HEK293 (cell line): Measurements from ENCODE around the gene TLL2.

Experiments
- CTCF ChIA-PET: fragments of 350-600 bp; formaldehyde crosslinking; extraction: SDS; loops from one replicate; lab custom pipeline; 2021; ENCODE audit warnings: antibody characterized with exemption; lab: Yijun Ruan, JAX
- POLR2A ChIA-PET: fragments of 300-600 bp; formaldehyde crosslinking; extraction: SDS; loops from one replicate; lab custom pipeline; 2020; ENCODE audit warnings: antibody characterized with exemption, inconsistent platforms; lab: Yijun Ruan, JAX
- H3K27ac ChIP-seq: fragments of 200-500 bp; sonication (Bioruptor generic); 2 replicates; pipeline ENCODE4 v1.5.1; 2014; ENCODE audit warnings: low read depth, low read length, control low read depth, inconsistent platforms; ENCODE audit errors: extremely low read depth
- H3K36me3 ChIP-seq, 2 experiments: fragments of 200-500 bp in 1 of 2; sonication (Bioruptor generic) in 1 of 2; 1 replicate in 1 of 2; 2 replicates in 1 of 2; pipeline ENCODE4 v1.5.1; 2014 to 2017; ENCODE audit warnings: inconsistent platforms in 2 of 2, low read length in 2 of 2; ENCODE audit not compliant: control insufficient read depth in 2 of 2, insufficient read depth in 1 of 2
- H3K4me1 ChIP-seq: fragments of 200-500 bp; sonication (Bioruptor generic); 2 replicates; pipeline ENCODE4 v1.5.1; 2014; ENCODE audit warnings: mild to moderate bottlenecking, low read length, inconsistent platforms; ENCODE audit not compliant: control insufficient read depth, insufficient read depth
- H3K4me3 ChIP-seq: 2 replicates; pipeline ENCODE4 v1.5.1; 2011; ENCODE audit warnings: low read depth, mild to moderate bottlenecking, control low read depth, low read length, moderate library complexity
- H3K9me3 ChIP-seq: fragments of 200-500 bp; sonication (Bioruptor generic); 2 replicates; pipeline ENCODE4 v1.5.1; 2014; ENCODE audit warnings: low read depth, low read length, inconsistent platforms; ENCODE audit not compliant: control insufficient read depth, insufficient read depth
- GLIS2 ChIP-seq: fragments of 450-650 bp; formaldehyde crosslinking; IDR thresholded peaks from 2 replicates; pipeline ENCODE4 v1.5.1; 2016; ENCODE audit warnings: missing biosample characterization, missing genetic modification characterization
- KLF1 ChIP-seq: fragments of 450-650 bp; formaldehyde crosslinking; IDR thresholded peaks from 2 replicates; pipeline ENCODE4 v1.5.1; 2016; ENCODE audit warnings: missing biosample characterization, missing genetic modification characterization
- MYNN ChIP-seq: fragments of 450-650 bp; formaldehyde crosslinking; IDR thresholded peaks from 2 replicates; pipeline ENCODE4 v1.5.1; 2016; ENCODE audit warnings: missing biosample characterization, missing genetic modification characterization, borderline replicate concordance
- PATZ1 ChIP-seq: fragments of 450-650 bp; formaldehyde crosslinking; IDR thresholded peaks from 2 replicates; pipeline ENCODE4 v1.5.1; 2016; ENCODE audit warnings: missing biosample characterization, missing genetic modification characterization
- SP2 ChIP-seq: fragments of 450-650 bp; formaldehyde crosslinking; IDR thresholded peaks from 2 replicates; pipeline ENCODE4 v1.5.1; 2016; ENCODE audit warnings: missing biosample characterization, missing genetic modification characterization
- TCF7L2 ChIP-seq: IDR thresholded peaks from 2 replicates; pipeline ENCODE4 v1.6.1; 2011; ENCODE audit warnings: low read depth, mild to moderate bottlenecking, inconsistent platforms, low read length, moderate library complexity, borderline replicate concordance
- ZBTB17 ChIP-seq: fragments of 450-650 bp; formaldehyde crosslinking; IDR thresholded peaks from 2 replicates; pipeline ENCODE4 v1.5.1; 2016; ENCODE audit warnings: missing biosample characterization, missing genetic modification characterization
- ZBTB20 ChIP-seq: fragments of 450-650 bp; formaldehyde crosslinking; IDR thresholded peaks from 2 replicates; pipeline ENCODE4 v1.5.1; 2016; ENCODE audit warnings: missing biosample characterization, missing genetic modification characterization
- ZBTB26 ChIP-seq: fragments of 450-650 bp; formaldehyde crosslinking; optimal IDR thresholded peaks from 2 replicates; pipeline ENCODE3; 2016; ENCODE audit warnings: missing biosample characterization, mild to moderate bottlenecking, missing genetic modification characterization
- ZBTB8A ChIP-seq: fragments of 450-650 bp; formaldehyde crosslinking; IDR thresholded peaks from 2 replicates; pipeline ENCODE4 v1.5.1; 2016; ENCODE audit warnings: missing biosample characterization, missing genetic modification characterization
- ZFP69B ChIP-seq: fragments of 450-650 bp; formaldehyde crosslinking; IDR thresholded peaks from 2 replicates; pipeline ENCODE4 v1.5.1; 2016; ENCODE audit warnings: missing biosample characterization, missing genetic modification characterization
- ZIC2 ChIP-seq: fragments of 450-650 bp; formaldehyde crosslinking; IDR thresholded peaks from 2 replicates; pipeline ENCODE4 v1.5.1; 2016; ENCODE audit warnings: missing biosample characterization, missing genetic modification characterization
- ZNF140 ChIP-seq: fragments of 450-650 bp; formaldehyde crosslinking; IDR thresholded peaks from 2 replicates; pipeline ENCODE4 v1.5.1; 2016; ENCODE audit warnings: missing biosample characterization, missing genetic modification characterization
- ZNF311 ChIP-seq: fragments of 450-650 bp; formaldehyde crosslinking; IDR thresholded peaks from 2 replicates; pipeline ENCODE4 v1.5.1; 2017; ENCODE audit warnings: missing biosample characterization, missing genetic modification characterization, borderline replicate concordance
- ZNF335 ChIP-seq: fragments of 450-650 bp; formaldehyde crosslinking; conservative IDR thresholded peaks from 2 replicates; pipeline ENCODE4 v1.5.1; 2016; ENCODE audit warnings: missing biosample characterization, missing genetic modification characterization
- ZNF423 ChIP-seq: fragments of 450-650 bp; formaldehyde crosslinking; IDR thresholded peaks from 2 replicates; pipeline ENCODE4 v1.5.1; 2016; ENCODE audit warnings: missing biosample characterization, missing genetic modification characterization
- ZNF549 ChIP-seq: fragments of 450-650 bp; IDR thresholded peaks from 2 replicates; pipeline ENCODE4 v1.5.1; 2018; ENCODE audit warnings: missing biosample characterization, missing genetic modification characterization, mild to moderate bottlenecking, inconsistent platforms, moderate library complexity
- ZNF596 ChIP-seq: fragments of 450-650 bp; IDR thresholded peaks from 2 replicates; pipeline ENCODE4 v1.5.0; 2018; ENCODE audit warnings: missing biosample characterization, mild to moderate bottlenecking, missing genetic modification characterization, moderate library complexity
- ZNF600 ChIP-seq: fragments of 450-650 bp; formaldehyde crosslinking; IDR thresholded peaks from 2 replicates; pipeline ENCODE4 v1.5.1; 2016; ENCODE audit warnings: missing biosample characterization, missing genetic modification characterization
- ZNF660 ChIP-seq: fragments of 450-650 bp; IDR thresholded peaks from 2 replicates; pipeline ENCODE4 v1.5.1; 2018; ENCODE audit warnings: missing biosample characterization, mild to moderate bottlenecking, missing genetic modification characterization
- ZNF692 ChIP-seq: fragments of 450-650 bp; formaldehyde crosslinking; IDR thresholded peaks from 2 replicates; pipeline ENCODE4 v1.5.1; 2016; ENCODE audit warnings: missing biosample characterization, missing genetic modification characterization
- ZNF76 ChIP-seq: fragments of 450-650 bp; formaldehyde crosslinking; IDR thresholded peaks from 2 replicates; pipeline ENCODE4; 2016; ENCODE audit warnings: low read depth, missing biosample characterization, missing genetic modification characterization, borderline replicate concordance
- ZNF785 ChIP-seq: fragments of 450-650 bp; formaldehyde crosslinking; IDR thresholded peaks from 2 replicates; pipeline ENCODE4 v1.5.1; 2016; ENCODE audit warnings: missing biosample characterization, missing genetic modification characterization
- ZSCAN30 ChIP-seq: fragments of 450-650 bp; IDR thresholded peaks from 2 replicates; pipeline ENCODE4 v1.5.1; 2018; ENCODE audit warnings: missing biosample characterization, mild to moderate bottlenecking, missing genetic modification characterization, moderate library complexity
- TF ChIP-seq, protein P1 (sequence below): fragments of 450-650 bp; formaldehyde crosslinking; IDR thresholded peaks from 2 replicates; pipeline ENCODE4 v1.5.1; 2016; ENCODE audit warnings: missing biosample characterization, missing genetic modification characterization

TLL2 gene

GRCh38 chr10:96512524-96513304 lies 1.0 kb downstream of the TLL2 start (continued):
- peak; percentile 77 for TF ChIP-seq ZNF692 (tag by site-specific recombination)
- peak; percentile 32; the same call in 1 of the 2 replicates for TF ChIP-seq ZNF423 (tag by site-specific recombination)
- 0 out of 2 replicates have a peak, but pooled peaks have one; percentile 38 for TF ChIP-seq ZSCAN30 (tag by site-specific recombination)
- no peak for TF ChIP-seq ZNF596
- TF ChIP-seq ZNF76 (tag by site-specific recombination), result no peak
- TF ChIP-seq ZNF660 (tag by site-specific recombination), result 0 out of 2 replicates have a peak, but pooled peaks have one; percentile 15
- peak; percentile 93 for TF ChIP-seq ZBTB8A (tag by site-specific recombination)
- 0 out of 2 replicates have a peak, but pooled peaks have one; percentile 32 for TF ChIP-seq ZFP69B (tag by site-specific recombination)
- TF ChIP-seq ZBTB26, result peak; percentile 54
- peak; percentile 55 for TF ChIP-seq ZBTB17
- TF ChIP-seq ZNF600, result peak; percentile 75; the same call in 1 of the 2 replicates
- TF ChIP-seq ZNF140 (tag by site-specific recombination), result no peak
- peak; percentile 77 for TF ChIP-seq ZIC2 (tag by site-specific recombination)
- peak; percentile 85 for TF ChIP-seq ZBTB20 (tag by site-specific recombination)
- TF ChIP-seq ZNF335 (tag by site-specific recombination), result peak; percentile 53
- TF ChIP-seq PATZ1 (tag by site-specific recombination), result peak; percentile 25; the same call in 1 of the 2 replicates
- peak; percentile 32; the same call in 1 of the 2 replicates for TF ChIP-seq GLIS2
- no peak for TF ChIP-seq KLF1 (tag by site-specific recombination)

GRCh38 chr10:96511044-96511945 lies 2.4 kb downstream of the TLL2 start:
- Histone ChIP-seq H3K4me3 (no peak overlapping the region), H3K4me1 (peaks cover 5% of the 10 kb centered on the region)
- POLR2A ChIA-PET, result no interaction called here
- TF ChIP-seq ZNF311 (no peak), ZNF335 (tag by site-specific recombination) (peak; percentile 61), SP2 (tag by site-specific recombination) (no peak), MYNN (tag by site-specific recombination) (no peak), ZNF549 (tag by site-specific recombination) (no peak), ZNF785 (no peak), ZBTB8A (tag by site-specific recombination) (no peak), TCF7L2 (no peak)
- TF ChIP-seq, protein P1, sequence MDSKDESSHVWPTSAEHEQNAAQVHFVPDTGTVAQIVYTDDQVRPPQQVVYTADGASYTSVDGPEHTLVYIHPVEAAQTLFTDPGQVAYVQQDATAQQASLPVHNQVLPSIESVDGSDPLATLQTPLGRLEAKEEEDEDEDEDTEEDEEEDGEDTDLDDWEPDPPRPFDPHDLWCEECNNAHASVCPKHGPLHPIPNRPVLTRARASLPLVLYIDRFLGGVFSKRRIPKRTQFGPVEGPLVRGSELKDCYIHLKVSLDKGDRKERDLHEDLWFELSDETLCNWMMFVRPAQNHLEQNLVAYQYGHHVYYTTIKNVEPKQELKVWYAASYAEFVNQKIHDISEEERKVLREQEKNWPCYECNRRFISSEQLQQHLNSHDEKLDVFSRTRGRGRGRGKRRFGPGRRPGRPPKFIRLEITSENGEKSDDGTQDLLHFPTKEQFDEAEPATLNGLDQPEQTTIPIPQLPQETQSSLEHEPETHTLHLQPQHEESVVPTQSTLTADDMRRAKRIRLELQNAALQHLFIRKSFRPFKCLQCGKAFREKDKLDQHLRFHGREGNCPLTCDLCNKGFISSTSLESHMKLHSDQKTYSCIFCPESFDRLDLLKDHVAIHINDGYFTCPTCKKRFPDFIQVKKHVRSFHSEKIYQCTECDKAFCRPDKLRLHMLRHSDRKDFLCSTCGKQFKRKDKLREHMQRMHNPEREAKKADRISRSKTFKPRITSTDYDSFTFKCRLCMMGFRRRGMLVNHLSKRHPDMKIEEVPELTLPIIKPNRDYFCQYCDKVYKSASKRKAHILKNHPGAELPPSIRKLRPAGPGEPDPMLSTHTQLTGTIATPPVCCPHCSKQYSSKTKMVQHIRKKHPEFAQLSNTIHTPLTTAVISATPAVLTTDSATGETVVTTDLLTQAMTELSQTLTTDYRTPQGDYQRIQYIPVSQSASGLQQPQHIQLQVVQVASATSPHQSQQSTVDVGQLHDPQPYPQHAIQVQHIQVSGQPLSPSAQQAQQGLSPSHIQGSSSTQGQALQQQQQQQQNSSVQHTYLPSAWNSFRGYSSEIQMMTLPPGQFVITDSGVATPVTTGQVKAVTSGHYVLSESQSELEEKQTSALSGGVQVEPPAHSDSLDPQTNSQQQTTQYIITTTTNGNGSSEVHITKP (tag by site-specific recombination), result peak; percentile 54; the same call in 1 of the 2 replicates

More at GRCh38 chr10:96511044-96511945, 2.4 kb downstream of the TLL2 start:
- Histone ChIP-seq H3K27ac (no peak overlapping the region), H3K9me3 (no peaks in the 10 kb centered on the region), H3K36me3 (no peaks in the 10 kb centered on the region)
- CTCF ChIA-PET, result interaction anchor here (0.5 to 5.6 kb wide), 34 partner anchors 10 to 814 kb away, joined by 3 to 79 read pairs (median 5); no protein-coding TSS in a partner anchor
